HFF-Myc (cell line): Measurements from ENCODE around the gene ARRB1.
"Not testable (repeated sequence)": the region's sequence is repeated elsewhere in the genome, so short reads cannot be mapped to it uniquely, and the experiment has no call there.

Experiments used
- DNase-seq: peaks from one replicate; pipeline ENCODE4 v3.0.0-alpha.2; 2011; ENCODE audit warnings: low read depth; ENCODE audit errors: extremely low read depth
- H3K4me3 ChIP-seq: replicated peaks from 2 replicates; pipeline ENCODE4 v1.5.1; 2011; ENCODE audit warnings: low read depth, mild to moderate bottlenecking, control low read depth, low read length
- CTCF ChIP-seq: IDR thresholded peaks from 2 replicates; pipeline ENCODE4 v1.5.1; 2012; ENCODE audit warnings: mild to moderate bottlenecking, low read depth, low read length, control low read depth; ENCODE audit errors: missing control alignments

ARRB1 gene

GRCh38 chr11:75275581-75275980 lies 75.9 kb downstream of the ARRB1 start:
- no peak for TF ChIP-seq CTCF
- DNase-seq = no peak
- no peak overlapping the region for H3K4me3 ChIP-seq

- not testable (repeated sequence) for DNase-seq, H3K4me3 ChIP-seq
These were observed 76.7 kb downstream of the ARRB1 start for GRCh38 chr11:75274716-75275115.

- TF ChIP-seq CTCF = no peak
- H3K4me3 ChIP-seq = no peak overlapping the region
- no peak for DNase-seq
These were observed 77.8 kb downstream of the ARRB1 start for GRCh38 chr11:75273411-75274391.

GRCh38 chr11:75272821-75273301 lies 78.6 kb downstream of the ARRB1 start:
- no peak for TF ChIP-seq CTCF
- no peak overlapping the region for H3K4me3 ChIP-seq
- DNase-seq = no peak

- no peak for TF ChIP-seq CTCF
- H3K4me3 ChIP-seq = no peak overlapping the region
These were observed 79.1 kb downstream of the ARRB1 start for GRCh38 chr11:75272391-75272790.

GRCh38 chr11:75271730-75272129 lies 79.7 kb downstream of the ARRB1 start:
- DNase-seq = no peak
- no peak for TF ChIP-seq CTCF
- H3K4me3 ChIP-seq = no peak overlapping the region

More at GRCh38 chr11:75272391-75272790, 79.1 kb downstream of the ARRB1 start:
- no peak for DNase-seq

- no peak overlapping the region for H3K4me3 ChIP-seq
- TF ChIP-seq CTCF = peak; percentile 17
- DNase-seq = no peak
These were observed 80.5 kb downstream of the ARRB1 start for GRCh38 chr11:75270896-75271418.
